Right forelimb (tissue), 1 donor: ENCODE results near the gene BRD3.
"Not testable (repeated sequence)": the region's sequence is repeated elsewhere in the genome, so short reads cannot be mapped to it uniquely, and the experiment has no call there.

Experiments
- DNase-seq: peaks from one replicate; pipeline ENCODE4 v3.0.0-alpha.2; 2018

BRD3 gene

GRCh38 chr9:134067904-134068743 is at the start of gene BRD3:
Gene BRD3 (minus strand): TSS chr9:134068026. CDS start chr9:134053477, 14,549 bp downstream.
- DNase-seq = peak; percentile 91

GRCh38 chr9:134112561-134112960 is 44.7 kb upstream of the BRD3 start:
- no peak for DNase-seq

GRCh38 chr9:134111064-134111463 is 43.2 kb upstream of the BRD3 start:
- no peak for DNase-seq

GRCh38 chr9:134103391-134103998 is 35.7 kb upstream of the BRD3 start:
- no peak for DNase-seq

- DNase-seq = no peak
These were observed 33.9 kb upstream of the BRD3 start for GRCh38 chr9:134101623-134102149.

GRCh38 chr9:134101133-134101532 is 33.3 kb upstream of the BRD3 start:
- DNase-seq = not testable (repeated sequence)

GRCh38 chr9:134100040-134100439 is 32.2 kb upstream of the BRD3 start:
- DNase-seq = no peak

GRCh38 chr9:134099123-134099761 is 31.4 kb upstream of the BRD3 start:
- DNase-seq = no peak

GRCh38 chr9:134089972-134090371 is 22.1 kb upstream of the BRD3 start:
- no peak for DNase-seq

GRCh38 chr9:134088063-134088725 is 20.4 kb upstream of the BRD3 start:
- no peak for DNase-seq

GRCh38 chr9:134085674-134086073 is 17.8 kb upstream of the BRD3 start:
- no peak for DNase-seq

GRCh38 chr9:134083451-134083850 is 15.6 kb upstream of the BRD3 start:
- DNase-seq = no peak

GRCh38 chr9:134076644-134077043 is 8.8 kb upstream of the BRD3 start:
- DNase-seq = no peak

- not testable (repeated sequence) for DNase-seq
These were observed 7.9 kb upstream of the BRD3 start for GRCh38 chr9:134075689-134076088.

GRCh38 chr9:134073500-134073899 is 5.7 kb upstream of the BRD3 start:
- DNase-seq = no peak

- not testable (repeated sequence) for DNase-seq
These were observed 4.9 kb upstream of the BRD3 start for GRCh38 chr9:134072683-134073082.

- no peak for DNase-seq
These were observed 3.3 kb upstream of the BRD3 start for GRCh38 chr9:134071149-134071548.

- DNase-seq = no peak
These were observed 1.9 kb upstream of the BRD3 start for GRCh38 chr9:134069480-134070399.

- DNase-seq = no peak
These were observed 1.1 kb upstream of the BRD3 start for GRCh38 chr9:134068744-134069479.

- no peak for DNase-seq
These were observed 644 bp downstream of the BRD3 start for GRCh38 chr9:134066913-134067851.
